H9 (cell line): ENCODE data around the gene SOBP. TPM values are rescaled to one million over a fixed set of nuclear protein-coding genes. Genes with fewer than 3 reads are reported as not detected.

Experiments used
- DNase-seq: peaks from one replicate; pipeline ENCODE4 v3.0.0-alpha.2; 2017
- H2AFZ ChIP-seq: one replicate; pipeline ENCODE4 v1.6.1; 2013; ENCODE audit warnings: mild to moderate bottlenecking, low read length, control low read depth, moderate library complexity
- H2AK5ac ChIP-seq: 2 replicates; pipeline ENCODE4 v1.6.1; 2013; ENCODE audit warnings: low read length, control low read depth, mixed read lengths; ENCODE audit not compliant: insufficient read length
- H2BK120ac ChIP-seq: one replicate; pipeline ENCODE4 v1.6.1; 2013; ENCODE audit warnings: low read depth, mild to moderate bottlenecking, low read length, control low read depth, inconsistent platforms; ENCODE audit not compliant: poor library complexity, severe bottlenecking
- H2BK12ac ChIP-seq: 2 replicates; pipeline ENCODE4 v1.6.1; 2013; ENCODE audit warnings: low read length, control low read depth, mixed read lengths, low read depth; ENCODE audit not compliant: insufficient read length
- H2BK15ac ChIP-seq: 2 replicates; pipeline ENCODE4 v1.6.1; 2013; ENCODE audit warnings: low read depth, low read length, control low read depth
- H2BK20ac ChIP-seq: one replicate; pipeline ENCODE4 v1.6.1; 2013; ENCODE audit warnings: low read depth, mild to moderate bottlenecking, low read length, control low read depth, inconsistent platforms; ENCODE audit not compliant: poor library complexity, severe bottlenecking
- H2BK5ac ChIP-seq: 2 replicates; pipeline ENCODE4 v1.6.1; 2013; ENCODE audit warnings: low read length, control low read depth, mixed read lengths; ENCODE audit not compliant: insufficient read length
- H3K14ac ChIP-seq: 2 replicates; pipeline ENCODE4 v1.6.1; 2013; ENCODE audit warnings: low read length, control low read depth; ENCODE audit not compliant: insufficient read depth
- H3K18ac ChIP-seq: 2 replicates; pipeline ENCODE4 v1.6.1; 2013; ENCODE audit warnings: low read depth, mild to moderate bottlenecking, mixed read lengths, low read length, control low read depth; ENCODE audit not compliant: insufficient read length
- H3K23ac ChIP-seq: 2 replicates; pipeline ENCODE4 v1.6.1; 2013; ENCODE audit warnings: low read length, control low read depth, mixed read lengths, low read depth; ENCODE audit not compliant: insufficient read length
- H3K23me2 ChIP-seq: 2 replicates; pipeline ENCODE4 v1.6.1; 2013; ENCODE audit warnings: low read depth, mild to moderate bottlenecking, mixed read lengths, low read length, control low read depth; ENCODE audit not compliant: insufficient read length, poor library complexity, severe bottlenecking
- H3K27ac ChIP-seq: 2 replicates; pipeline ENCODE4 v1.5.1; 2013; ENCODE audit warnings: low read length, control low read depth, mixed read lengths, low read depth; ENCODE audit not compliant: insufficient read length
- H3K27me3 ChIP-seq: 2 replicates; pipeline ENCODE4 v1.6.1; 2013; ENCODE audit warnings: low read length, control low read depth, inconsistent platforms; ENCODE audit not compliant: insufficient read depth
- H3K4ac ChIP-seq: 2 replicates; pipeline ENCODE4 v1.6.1; 2013; ENCODE audit warnings: low read depth, mild to moderate bottlenecking, control low read depth, inconsistent platforms, low read length, moderate library complexity
- H3K4me1 ChIP-seq: 2 replicates; pipeline ENCODE4 v1.6.1; 2013; ENCODE audit warnings: low read length, control low read depth, inconsistent platforms; ENCODE audit not compliant: insufficient read depth
- H3K4me2 ChIP-seq: 2 replicates; pipeline ENCODE4 v1.6.1; 2013; ENCODE audit warnings: low read length, control low read depth, mixed read lengths; ENCODE audit not compliant: insufficient read length, insufficient read depth
- H3K56ac ChIP-seq: 2 replicates; pipeline ENCODE4 v1.6.1; 2013; ENCODE audit warnings: low read depth, mild to moderate bottlenecking, mixed read lengths, low read length, control low read depth; ENCODE audit not compliant: insufficient read length
- H3K79me1 ChIP-seq: 2 replicates; pipeline ENCODE4 v1.6.1; 2013; ENCODE audit warnings: low read depth, mild to moderate bottlenecking, moderate library complexity, low read length, control low read depth, inconsistent platforms; ENCODE audit not compliant: insufficient read depth, poor library complexity, severe bottlenecking
- H3K79me2 ChIP-seq: 2 replicates; pipeline ENCODE4 v1.6.1; 2013; ENCODE audit warnings: low read length, control low read depth, inconsistent platforms; ENCODE audit not compliant: insufficient read depth
- H3K9ac ChIP-seq: 2 replicates; pipeline ENCODE4 v1.6.1; 2013; ENCODE audit warnings: low read length, control low read depth, mixed read lengths; ENCODE audit not compliant: insufficient read length; ENCODE audit errors: extremely low read depth
- H3K9me3 ChIP-seq: one replicate; pipeline ENCODE4 v1.6.1; 2013; ENCODE audit warnings: low read depth, low read length, inconsistent platforms; ENCODE audit not compliant: control insufficient read depth
- H3T11ph ChIP-seq: one replicate; pipeline ENCODE4 v1.6.1; 2013; ENCODE audit warnings: mild to moderate bottlenecking, low read length, control low read depth, inconsistent platforms
- H4K20me1 ChIP-seq: one replicate; pipeline ENCODE4 v1.6.1; 2013; ENCODE audit not compliant: control insufficient read depth, insufficient read length, insufficient read depth
- H4K5ac ChIP-seq: 2 replicates; pipeline ENCODE4 v1.6.1; 2013; ENCODE audit warnings: low read depth, mild to moderate bottlenecking, mixed read lengths, low read length, control low read depth; ENCODE audit not compliant: insufficient read length
- H4K8ac ChIP-seq: replicated peaks from 2 replicates; pipeline ENCODE4 v1.6.1; 2013; ENCODE audit warnings: low read length, control low read depth, mixed read lengths, low read depth; ENCODE audit not compliant: insufficient read length
- H4K91ac ChIP-seq: 2 replicates; pipeline ENCODE4 v1.6.1; 2013; ENCODE audit warnings: low read depth, mild to moderate bottlenecking, moderate library complexity, mixed read lengths, low read length, control low read depth; ENCODE audit not compliant: insufficient read length
- H3K27ac Mint-ChIP-seq, 3 experiments: 2 replicates in 2 of 3; 3 replicates in 1 of 3; pipeline ENCODE4 v1.8.0; 2020 to 2021; ENCODE audit warnings: mixed read lengths in 3 of 3, mild to moderate bottlenecking in 1 of 3, moderate library complexity in 1 of 3
- H3K27me3 Mint-ChIP-seq: 2 replicates; pipeline ENCODE4 v1.8.0; 2021; ENCODE audit warnings: low read depth, mild to moderate bottlenecking, moderate library complexity, mixed read lengths
- H3K36me3 Mint-ChIP-seq, 3 experiments: 2 replicates in 2 of 3; 3 replicates in 1 of 3; pipeline ENCODE4 v1.8.0; 2020 to 2021; ENCODE audit warnings: low read depth in 3 of 3, mixed read lengths in 3 of 3; ENCODE audit not compliant: insufficient read depth in 1 of 3
- H3K4me1 Mint-ChIP-seq, 2 experiments: 2 replicates each; pipeline ENCODE4 v1.8.0; 2020; ENCODE audit warnings: mixed read lengths in 2 of 2
- H3K4me3 Mint-ChIP-seq, 2 experiments: 2 replicates in 1 of 2; 3 replicates in 1 of 2; pipeline ENCODE4 v1.8.0; 2020 to 2021; ENCODE audit warnings: mild to moderate bottlenecking in 2 of 2, mixed read lengths in 2 of 2, moderate library complexity in 1 of 2
- H3K9me3 Mint-ChIP-seq, 2 experiments: 2 replicates in 1 of 2; 3 replicates in 1 of 2; pipeline ENCODE4 v1.8.0; 2020; ENCODE audit warnings: mild to moderate bottlenecking in 2 of 2, mixed read lengths in 2 of 2, moderate library complexity in 1 of 2
- WGBS: extraction: QIAGEN DNeasy Blood & Tissue Kit; methylation state at CpG from one replicate; pipeline ENCODE4 v1.1.7; 2013; ENCODE audit warnings: missing lambda C conversion rate, low lambda C conversion rate, mixed read lengths; ENCODE audit not compliant: insufficient read length; ENCODE audit errors: extremely low coverage; 5-methylcytosine and 5-hydroxymethylcytosine counted together
- total RNA-seq: library from RNA; stranded (reverse); gene quantifications from 2 replicates; pipeline ENCODE4 v1.2.1, GENCODE V29; 2021
- TF ChIP-seq, protein P1 (sequence below): fragments of 200-600 bp; sonication (generic); conservative IDR thresholded peaks from 3 replicates; pipeline ENCODE4 v1.8.0; 2021; ENCODE audit warnings: antibody characterized with exemption, mild to moderate bottlenecking

Gene SOBP
- total RNA-seq, 1 experiment from 2014 or later = 4.3 TPM

GRCh38 chr6:107656401-107656800, 166.5 kb downstream of the SOBP start:
- no peak overlapping the region for H2AFZ ChIP-seq
- TF ChIP-seq, protein P1, sequence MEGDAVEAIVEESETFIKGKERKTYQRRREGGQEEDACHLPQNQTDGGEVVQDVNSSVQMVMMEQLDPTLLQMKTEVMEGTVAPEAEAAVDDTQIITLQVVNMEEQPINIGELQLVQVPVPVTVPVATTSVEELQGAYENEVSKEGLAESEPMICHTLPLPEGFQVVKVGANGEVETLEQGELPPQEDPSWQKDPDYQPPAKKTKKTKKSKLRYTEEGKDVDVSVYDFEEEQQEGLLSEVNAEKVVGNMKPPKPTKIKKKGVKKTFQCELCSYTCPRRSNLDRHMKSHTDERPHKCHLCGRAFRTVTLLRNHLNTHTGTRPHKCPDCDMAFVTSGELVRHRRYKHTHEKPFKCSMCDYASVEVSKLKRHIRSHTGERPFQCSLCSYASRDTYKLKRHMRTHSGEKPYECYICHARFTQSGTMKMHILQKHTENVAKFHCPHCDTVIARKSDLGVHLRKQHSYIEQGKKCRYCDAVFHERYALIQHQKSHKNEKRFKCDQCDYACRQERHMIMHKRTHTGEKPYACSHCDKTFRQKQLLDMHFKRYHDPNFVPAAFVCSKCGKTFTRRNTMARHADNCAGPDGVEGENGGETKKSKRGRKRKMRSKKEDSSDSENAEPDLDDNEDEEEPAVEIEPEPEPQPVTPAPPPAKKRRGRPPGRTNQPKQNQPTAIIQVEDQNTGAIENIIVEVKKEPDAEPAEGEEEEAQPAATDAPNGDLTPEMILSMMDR = no peak
- no peak overlapping the region for H3K56ac ChIP-seq
- no peak overlapping the region for H4K91ac ChIP-seq
- H2BK12ac ChIP-seq = no peak overlapping the region
- H3K4me1 ChIP-seq = 0 out of 2 replicates have a peak, but pooled peaks cover 2% of the 10 kb centered on the region
- Mint-ChIP-seq H3K4me3 (no peak overlapping the region), H3K4me1 (peaks cover 33 to 34% of the 10 kb centered on the region in 2 experiments), H3K36me3 (no peaks in the 10 kb centered on the region), H3K27ac (0 out of 7 replicates have a peak overlapping the region, but pooled peaks of 1 of the 3 experiments have one; percentile 4), H3K27me3 (no peaks in the 10 kb centered on the region), H3K9me3 (0 out of 5 replicates have a peak, but pooled peaks cover 0 to 5% of the 10 kb centered on the region in 2 experiments)
- no peak overlapping the region for H2BK120ac ChIP-seq
- no peak overlapping the region for H3K27ac ChIP-seq
- H3K4ac ChIP-seq = no peak overlapping the region
- no peak overlapping the region for H3K14ac ChIP-seq
- H2BK20ac ChIP-seq = no peak overlapping the region
- no peak overlapping the region for H2AK5ac ChIP-seq
- H3K79me2 ChIP-seq = no peaks in the 10 kb centered on the region
- no peak for DNase-seq
- H2BK15ac ChIP-seq = no peak overlapping the region
- H2BK5ac ChIP-seq = no peak overlapping the region
- H3K23me2 ChIP-seq = no peaks in the 10 kb centered on the region
- no CpG with 5 or more reads among the region's 1 CpG for WGBS
- no peaks in the 10 kb centered on the region for H3K79me1 ChIP-seq
- H4K8ac ChIP-seq = no peak overlapping the region
- no peaks in the 10 kb centered on the region for H3K9me3 ChIP-seq
- no peak overlapping the region for H3K9ac ChIP-seq
- no peak overlapping the region for H4K5ac ChIP-seq
- no peak overlapping the region for H3K18ac ChIP-seq
- H3K23ac ChIP-seq = no peak overlapping the region
- no peaks in the 10 kb centered on the region for H3K27me3 ChIP-seq
- no peak overlapping the region for H3K4me2 ChIP-seq
- H4K20me1 ChIP-seq = no peaks in the 10 kb centered on the region
- no peak overlapping the region for H3T11ph ChIP-seq
